Sciatic nerve (tissue), 1 donor: ENCODE measurements around the gene TNFRSF1A. TPM values are rescaled to one million over a fixed set of nuclear protein-coding genes. Genes with fewer than 3 reads are reported as not detected.

Experiments used
- total RNA-seq: library from RNA; stranded (reverse); fragmentation: NEBNext Ultra II Directional; extraction: Animal tissue kit (Norgen Biotek cat#: 25700); gene quantifications from one replicate; pipeline ENCODE4 v1.2.1, GENCODE V29; 2021
- donor health status: DM: no; HTN: no; CAD: no.

The TNFRSF1A gene
- total RNA-seq, 1 donor from 2014 or later: 215 TPM

Other genes with a start within 250 kb of the TNFRSF1A start
- gene VWF, start 217.4 kb downstream of the TNFRSF1A start, total RNA-seq: 655 TPM
- gene CD9, start 141.7 kb downstream of the TNFRSF1A start, total RNA-seq: 554 TPM
- gene PLEKHG6, start 31.4 kb downstream of the TNFRSF1A start, total RNA-seq: 5.2 TPM
- 16.8 TPM for gene SCNN1A, start 33.5 kb upstream of the TNFRSF1A start, total RNA-seq
- gene LTBR, start 42.1 kb upstream of the TNFRSF1A start, total RNA-seq: 99.7 TPM
- 0.58 TPM for gene CD27, start 102.9 kb upstream of the TNFRSF1A start, total RNA-seq
- gene TAPBPL, start 110.0 kb upstream of the TNFRSF1A start, total RNA-seq: 23.5 TPM
- gene VAMP1, start 128.6 kb upstream of the TNFRSF1A start, total RNA-seq: 19.9 TPM
- gene MRPL51, start 151.2 kb upstream of the TNFRSF1A start, total RNA-seq: 117 TPM
- 21.3 TPM for gene NCAPD2, start 152.0 kb upstream of the TNFRSF1A start, total RNA-seq
- gene GAPDH, start 192.4 kb upstream of the TNFRSF1A start, total RNA-seq: 1,200 TPM
- gene IFFO1, start 214.0 kb upstream of the TNFRSF1A start, total RNA-seq: 38.7 TPM
- gene NOP2, start 226.2 kb upstream of the TNFRSF1A start, total RNA-seq: 27.6 TPM